HG02763 (cell line): ENCODE measurements around the gene TLE3.

ENCODE experiments used
- ATAC-seq: cut with Tn5 transposase; IDR thresholded peaks from one replicate; pipeline ENCODE4 v1.9.1; 2021; ENCODE audit warnings: mild to moderate bottlenecking, moderate library complexity; ENCODE audit not compliant: unreplicated experiment

Gene TLE3

GRCh38 chr15:70063980-70064379, 33.7 kb downstream of the TLE3 start:
- no peak for ATAC-seq

DNA sequence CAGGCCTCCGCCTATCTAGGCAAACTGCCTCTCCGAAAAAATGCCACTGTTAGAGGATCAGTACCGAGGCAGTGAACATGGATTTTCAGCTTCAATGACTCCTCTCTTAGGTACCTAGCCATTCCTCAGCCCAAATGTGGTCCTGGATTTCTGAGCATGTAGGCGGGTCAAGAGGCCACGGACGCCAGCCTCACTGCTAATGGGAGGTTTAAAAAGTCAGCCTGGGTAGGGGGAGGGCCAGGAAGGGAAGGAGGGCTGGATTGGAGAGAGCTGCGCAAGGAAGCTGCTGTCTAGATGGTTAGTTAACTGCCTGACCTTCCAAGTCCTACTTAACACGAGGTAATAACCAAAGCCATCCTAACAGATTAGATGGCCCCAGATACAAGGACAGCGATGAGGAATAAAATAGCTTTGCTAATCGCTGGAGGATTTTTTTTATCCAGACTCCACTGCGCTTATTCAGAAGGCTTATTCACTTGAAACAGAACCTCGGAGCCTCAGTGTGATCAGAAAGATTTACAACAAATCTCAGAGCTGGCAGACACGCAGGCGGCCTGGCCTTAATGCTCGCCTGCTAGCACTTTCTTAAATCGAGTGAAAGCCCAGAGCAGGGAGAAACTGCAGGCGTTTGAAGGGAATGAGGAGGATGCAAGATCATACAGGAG, 34.3 kb downstream of the TLE3 start:
- ATAC-seq = no peak

GRCh38 chr15:70062321-70062956, 35.3 kb downstream of the TLE3 start:
- ATAC-seq = no peak

GRCh38 chr15:70061696-70062270, 35.9 kb downstream of the TLE3 start:
- ATAC-seq = no peak

- ATAC-seq = no peak
Observed at GRCh38 chr15:70060993-70061305, 36.8 kb downstream of the TLE3 start.

DNA sequence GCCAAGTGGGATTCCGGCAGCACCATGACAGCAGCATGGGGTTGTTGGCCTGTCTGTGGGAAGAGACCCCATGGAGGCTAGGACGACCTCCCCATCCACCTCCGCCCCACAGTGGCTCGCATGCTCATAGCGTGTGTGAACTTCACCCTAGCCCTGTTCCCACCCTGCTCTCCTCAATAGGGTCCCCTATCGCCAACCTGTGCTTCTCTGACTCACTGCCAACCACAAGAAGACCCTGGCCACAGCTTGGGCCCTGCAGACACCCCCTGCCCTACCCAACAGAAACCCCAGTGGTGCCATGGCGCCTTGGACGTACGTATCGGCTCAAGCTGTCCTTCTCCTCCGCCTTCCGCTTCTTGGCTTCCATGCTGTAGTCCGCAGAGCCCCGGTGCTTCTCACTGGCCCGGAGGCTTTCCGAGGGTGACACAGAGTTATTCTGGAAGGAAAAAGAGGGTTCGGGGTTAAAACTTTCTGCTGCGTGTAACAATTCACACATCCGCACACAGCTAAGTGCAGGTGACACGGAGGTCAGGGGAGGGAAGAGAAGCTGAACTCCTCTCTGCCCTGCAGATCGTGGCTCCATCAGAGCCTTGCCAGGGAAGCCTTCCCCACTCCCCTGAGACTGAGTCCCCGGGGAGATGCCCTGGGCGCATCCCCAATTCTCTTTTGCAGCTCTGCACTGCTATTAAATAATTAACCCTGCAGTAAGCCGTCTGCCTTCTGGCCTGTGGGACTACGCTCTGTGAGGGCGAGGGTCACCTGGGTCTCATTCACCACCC, 37.3 kb downstream of the TLE3 start:
- no peak for ATAC-seq

- no peak for ATAC-seq
Observed at GRCh38 chr15:70059476-70060213, 38.1 kb downstream of the TLE3 start.

- no peak for ATAC-seq
Observed at GRCh38 chr15:70058642-70059360, 38.9 kb downstream of the TLE3 start.

- no peak for ATAC-seq
Observed at GRCh38 chr15:70057931-70058641, 39.6 kb downstream of the TLE3 start.

- ATAC-seq = no peak
Observed at GRCh38 chr15:70056091-70056680, 41.5 kb downstream of the TLE3 start.

DNA sequence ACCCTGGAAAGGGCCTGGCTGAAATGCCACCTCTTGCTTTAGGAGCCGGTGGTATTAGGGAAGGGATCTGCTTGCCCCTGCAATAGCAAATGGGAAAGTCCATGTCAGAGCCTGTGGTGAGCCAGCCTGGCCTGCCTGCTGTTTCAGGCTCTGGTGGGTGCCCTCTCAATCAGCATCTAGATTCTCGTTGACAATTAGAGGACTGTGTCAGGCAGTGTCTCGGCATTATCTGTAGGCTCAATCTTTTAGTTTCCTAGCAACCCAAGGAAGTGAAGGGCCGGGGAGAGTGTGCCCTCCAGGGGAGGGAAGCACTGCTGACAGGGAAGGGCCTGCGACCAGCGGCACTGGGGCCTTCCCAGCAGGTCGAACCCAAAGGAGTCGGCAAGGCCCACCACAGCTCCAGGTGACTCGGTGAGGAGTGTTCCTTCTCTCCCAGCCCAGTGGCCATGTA, 42.1 kb downstream of the TLE3 start:
- ATAC-seq = no peak

DNA sequence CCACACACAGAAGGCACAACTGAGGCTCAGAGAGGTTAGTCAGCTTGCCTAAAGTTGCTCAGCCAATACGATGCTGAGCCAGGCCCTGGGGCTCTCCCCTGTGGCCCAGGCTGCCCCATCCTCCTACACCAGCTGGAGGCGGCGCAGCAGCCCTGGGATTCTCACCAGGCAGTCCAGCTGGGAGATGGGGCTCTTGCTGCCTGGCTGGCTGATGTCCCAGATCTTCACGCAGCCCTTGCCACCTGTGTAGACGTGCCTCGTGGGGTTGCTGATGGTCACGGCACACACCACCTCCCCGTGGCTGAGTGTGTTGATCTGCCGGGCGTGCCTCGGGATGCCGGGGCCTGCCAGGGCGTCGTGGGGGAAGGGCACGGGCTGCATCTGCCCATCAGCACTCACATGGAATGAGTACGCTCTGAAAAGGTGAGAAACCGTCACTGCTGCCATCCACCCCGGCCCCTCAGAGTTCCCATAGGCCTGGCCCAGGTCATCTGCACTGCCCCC, 42.8 kb downstream of the TLE3 start:
- ATAC-seq = no peak

GRCh38 chr15:70054366-70054765, 43.4 kb downstream of the TLE3 start:
- no peak for ATAC-seq

DNA sequence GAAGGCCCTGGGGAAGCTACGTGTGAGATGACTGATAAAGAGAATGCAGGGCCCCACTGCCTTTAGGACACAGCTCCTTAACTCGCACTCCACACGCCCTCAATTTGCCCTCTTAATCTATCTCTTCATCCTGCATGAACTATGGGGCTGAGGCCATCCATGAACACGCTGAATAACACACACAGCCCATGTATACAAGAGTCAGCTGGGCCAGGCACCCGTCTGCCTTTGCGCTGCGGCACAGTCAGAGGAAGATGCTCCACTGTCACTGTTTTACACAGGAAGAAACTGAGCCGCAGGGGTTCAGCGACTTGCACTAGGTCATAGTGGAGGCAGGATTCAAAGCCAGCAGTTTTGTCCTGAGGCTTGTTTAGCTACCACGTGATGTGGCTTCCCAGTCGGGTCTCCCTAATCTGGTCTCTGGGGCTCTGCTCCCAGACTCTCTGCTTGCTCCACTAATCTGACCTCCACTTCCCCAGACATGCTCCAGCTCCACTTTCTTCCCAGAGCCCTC, 43.9 kb downstream of the TLE3 start:
- ATAC-seq = no peak

GRCh38 chr15:70053001-70053715, 44.6 kb downstream of the TLE3 start:
- ATAC-seq = no peak

DNA sequence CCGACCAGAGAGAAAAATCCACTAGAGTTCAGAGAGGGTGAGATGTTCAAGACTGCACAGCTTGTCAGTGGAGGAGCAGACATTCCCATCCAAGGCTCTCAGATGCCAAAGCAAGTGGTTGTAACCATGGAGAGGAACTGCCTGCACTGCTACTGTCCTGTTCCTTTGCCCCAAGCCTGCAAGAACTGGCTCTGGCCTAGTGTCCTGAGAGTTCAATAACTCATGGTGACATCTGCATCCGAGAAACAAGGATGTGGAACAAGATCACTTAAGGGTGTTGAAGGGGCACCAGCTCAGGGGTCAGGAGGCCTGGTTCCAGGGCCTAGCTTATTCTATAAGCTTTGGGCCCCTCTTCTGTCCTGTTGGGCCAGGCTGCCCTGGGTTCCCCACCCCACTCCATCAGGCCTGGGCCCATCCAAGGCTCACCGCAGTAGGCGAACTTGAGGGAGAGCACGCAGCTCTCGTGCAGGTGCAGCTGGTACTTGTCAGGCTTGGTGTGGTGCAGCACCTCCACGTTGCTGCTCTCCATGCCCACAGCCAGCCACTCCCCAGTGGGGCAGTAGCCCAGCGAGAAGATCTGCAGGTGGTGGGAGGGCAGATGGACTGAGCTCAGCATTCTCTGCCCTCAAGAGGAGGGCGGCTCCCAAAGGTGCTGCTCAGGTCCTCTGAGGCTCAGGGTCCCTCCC, 45.6 kb downstream of the TLE3 start:
- no peak for ATAC-seq

GRCh38 chr15:70050970-70051369, 46.7 kb downstream of the TLE3 start:
- no peak for ATAC-seq

- ATAC-seq = no peak
Observed at GRCh38 chr15:70050441-70050840, 47.3 kb downstream of the TLE3 start.
